Natural killer cell treated with Interleukin-12 subunit alpha and Interleukin-12 subunit beta and Interleukin-15 and Interleukin-18, amount 100 ng/mL, for 72 hours (primary cell): ENCODE measurements around the gene BTBD9. TPM values are rescaled to one million over a fixed set of nuclear protein-coding genes. Genes with fewer than 3 reads are reported as not detected.

Source experiments
- ATAC-seq, 2 donors: fragments of 150-1000 bp; cut with Tn5 transposase in 1 of 2; sonication (Bioruptor Pico), chemical (Tn5 transposase) in 1 of 2; 2 replicates each; pipeline ENCODE4 v1.10.0; 2021
- DNase-seq: peaks from one replicate; pipeline ENCODE4 v3.0.0; 2022; ENCODE audit warnings: low spot score
- H3K27ac Mint-ChIP-seq, 2 donors: 1 replicate in 1 of 2; 2 replicates in 1 of 2; pipeline ENCODE4 v1.8.0; 2022; ENCODE audit warnings: mixed read lengths in 2 of 2, mild to moderate bottlenecking in 1 of 2, moderate library complexity in 1 of 2
- H3K27me3 Mint-ChIP-seq, 2 donors: 1 replicate in 1 of 2; 2 replicates in 1 of 2; pipeline ENCODE4 v1.8.0; 2022; ENCODE audit warnings: mixed read lengths in 2 of 2
- H3K36me3 Mint-ChIP-seq: one replicate; pipeline ENCODE4 v1.8.0; 2022; ENCODE audit warnings: mixed read lengths
- H3K4me1 Mint-ChIP-seq, 2 donors: 1 replicate in 1 of 2; 2 replicates in 1 of 2; pipeline ENCODE4 v1.8.0; 2022; ENCODE audit warnings: low read depth in 2 of 2, mixed read lengths in 2 of 2, mild to moderate bottlenecking in 1 of 2
- H3K4me3 Mint-ChIP-seq: one replicate; pipeline ENCODE4 v1.8.0; 2022; ENCODE audit warnings: mixed read lengths
- H3K9me3 Mint-ChIP-seq: 2 replicates; pipeline ENCODE4 v1.8.0; 2022; ENCODE audit warnings: mixed read lengths
- total RNA-seq, 2 donors: library from RNA; stranded (reverse); gene quantifications; one replicate each; pipeline ENCODE4 v1.2.3, GENCODE V29; 2022

BTBD9 gene
- total RNA-seq, 2 donors from 2014 or later = 27.7 to 34.2 TPM

- Mint-ChIP-seq H3K36me3 (no peaks in the 10 kb centered on the region), H3K27me3 (no peaks in the 10 kb centered on the region), H3K4me1 (peaks cover 0 to 7% of the 10 kb centered on the region in 2 donors), H3K9me3 (no peaks in the 10 kb centered on the region), H3K4me3 (no peak overlapping the region), H3K27ac (no peak overlapping the region)
- ATAC-seq = no peak
- DNase-seq = no peak
These were observed 36.2 kb downstream of the BTBD9 start for GRCh38 chr6:38603496-38603895.

GRCh38 chr6:38599966-38600550, 39.7 kb downstream of the BTBD9 start:
- H3K9me3 Mint-ChIP-seq = no peaks in the 10 kb centered on the region
- H3K27me3 Mint-ChIP-seq = no peaks in the 10 kb centered on the region
- DNase-seq = no peak
- H3K27ac Mint-ChIP-seq = no peak overlapping the region
- no peak for ATAC-seq
- H3K36me3 Mint-ChIP-seq = no peaks in the 10 kb centered on the region
- peaks cover 0 to 10% of the 10 kb centered on the region in 2 donors for H3K4me1 Mint-ChIP-seq
- no peak overlapping the region for H3K4me3 Mint-ChIP-seq

GRCh38 chr6:38599261-38599660, 40.5 kb downstream of the BTBD9 start:
- Mint-ChIP-seq H3K9me3 (no peaks in the 10 kb centered on the region), H3K27me3 (no peaks in the 10 kb centered on the region), H3K27ac (no peak overlapping the region), H3K4me1 (peaks cover 0 to 10% of the 10 kb centered on the region in 2 donors), H3K4me3 (no peak overlapping the region), H3K36me3 (no peaks in the 10 kb centered on the region)
- DNase-seq (no peak), ATAC-seq (no peak)

GRCh38 chr6:38593998-38594665, 45.6 kb downstream of the BTBD9 start:
- no peaks in the 10 kb centered on the region for H3K27me3 Mint-ChIP-seq
- H3K4me1 Mint-ChIP-seq = peaks cover 0 to 3% of the 10 kb centered on the region in 2 donors
- H3K4me3 Mint-ChIP-seq = no peak overlapping the region
- DNase-seq (no peak), ATAC-seq (no peak)
- no peaks in the 10 kb centered on the region for H3K36me3 Mint-ChIP-seq
- no peak overlapping the region for H3K27ac Mint-ChIP-seq
- H3K9me3 Mint-ChIP-seq = no peaks in the 10 kb centered on the region

- no peaks in the 10 kb centered on the region for H3K27me3 Mint-ChIP-seq
- no peak overlapping the region for H3K27ac Mint-ChIP-seq
- ATAC-seq (no peak), DNase-seq (no peak)
- no peaks in the 10 kb centered on the region for H3K9me3 Mint-ChIP-seq
- H3K36me3 Mint-ChIP-seq = no peaks in the 10 kb centered on the region
- peaks cover 0 to 3% of the 10 kb centered on the region in 2 donors for H3K4me1 Mint-ChIP-seq
- H3K4me3 Mint-ChIP-seq = no peak overlapping the region
These were observed 46.3 kb downstream of the BTBD9 start for GRCh38 chr6:38593409-38593808.

GRCh38 chr6:38591439-38591838, 48.3 kb downstream of the BTBD9 start:
- DNase-seq = no peak
- no peaks in the 10 kb centered on the region for H3K36me3 Mint-ChIP-seq
- no peaks in the 10 kb centered on the region for H3K27me3 Mint-ChIP-seq
- H3K4me1 Mint-ChIP-seq = peaks cover 0 to 3% of the 10 kb centered on the region in 2 donors
- H3K4me3 Mint-ChIP-seq = no peak overlapping the region
- no peaks in the 10 kb centered on the region for H3K9me3 Mint-ChIP-seq
- H3K27ac Mint-ChIP-seq = no peak overlapping the region
- no peak for ATAC-seq

- no peak for ATAC-seq
- no peaks in the 10 kb centered on the region for H3K4me1 Mint-ChIP-seq
These were observed 50.4 kb downstream of the BTBD9 start for GRCh38 chr6:38589367-38589720.

GRCh38 chr6:38588631-38589366, 50.9 kb downstream of the BTBD9 start:
- Mint-ChIP-seq H3K4me3 (no peak overlapping the region), H3K36me3 (peaks cover 5% of the 10 kb centered on the region), H3K27ac (no peak overlapping the region), H3K4me1 (no peaks in the 10 kb centered on the region), H3K9me3 (no peaks in the 10 kb centered on the region), H3K27me3 (no peaks in the 10 kb centered on the region)
- ATAC-seq = peak in 1 of 2 donors; percentile 56
- DNase-seq = no peak

More at GRCh38 chr6:38589367-38589720, 50.4 kb downstream of the BTBD9 start:
- Mint-ChIP-seq H3K36me3 (peaks cover 5% of the 10 kb centered on the region), H3K27me3 (no peaks in the 10 kb centered on the region), H3K4me3 (no peak overlapping the region), H3K9me3 (no peaks in the 10 kb centered on the region), H3K27ac (no peak overlapping the region)
- no peak for DNase-seq

- Mint-ChIP-seq H3K27ac (no peak overlapping the region), H3K27me3 (no peaks in the 10 kb centered on the region), H3K9me3 (no peaks in the 10 kb centered on the region)
These were observed 51.9 kb downstream of the BTBD9 start for GRCh38 chr6:38587766-38588362.

GRCh38 chr6:38586992-38587391, 52.7 kb downstream of the BTBD9 start:
- ATAC-seq (no peak), DNase-seq (no peak)
- Mint-ChIP-seq H3K27ac (no peak overlapping the region), H3K4me3 (no peak overlapping the region), H3K36me3 (peaks cover 5% of the 10 kb centered on the region), H3K4me1 (no peaks in the 10 kb centered on the region), H3K9me3 (no peaks in the 10 kb centered on the region), H3K27me3 (no peaks in the 10 kb centered on the region)

More at GRCh38 chr6:38587766-38588362, 51.9 kb downstream of the BTBD9 start:
- H3K4me1 Mint-ChIP-seq = no peaks in the 10 kb centered on the region
- ATAC-seq = no peak
- H3K4me3 Mint-ChIP-seq = no peak overlapping the region
- peaks cover 5% of the 10 kb centered on the region for H3K36me3 Mint-ChIP-seq
- no peak for DNase-seq

GRCh38 chr6:38584731-38585130, 55.0 kb downstream of the BTBD9 start:
- H3K36me3 Mint-ChIP-seq = peaks cover 5% of the 10 kb centered on the region

GRCh38 chr6:38583523-38583922, 56.2 kb downstream of the BTBD9 start:
- Mint-ChIP-seq H3K4me3 (no peak overlapping the region), H3K27ac (no peak overlapping the region), H3K4me1 (peaks cover 0 to 2% of the 10 kb centered on the region in 2 donors), H3K9me3 (no peaks in the 10 kb centered on the region), H3K36me3 (peaks cover 5% of the 10 kb centered on the region), H3K27me3 (no peaks in the 10 kb centered on the region)
- ATAC-seq (no peak), DNase-seq (no peak)

More at GRCh38 chr6:38584731-38585130, 55.0 kb downstream of the BTBD9 start:
- Mint-ChIP-seq H3K27ac (no peak overlapping the region), H3K27me3 (no peaks in the 10 kb centered on the region), H3K4me1 (no peaks in the 10 kb centered on the region), H3K9me3 (no peaks in the 10 kb centered on the region), H3K4me3 (no peak overlapping the region)
- DNase-seq (no peak), ATAC-seq (no peak)

- H3K4me3 Mint-ChIP-seq = no peak overlapping the region
- DNase-seq (no peak), ATAC-seq (no peak)
- no peaks in the 10 kb centered on the region for H3K27me3 Mint-ChIP-seq
- peaks cover 0 to 2% of the 10 kb centered on the region in 2 donors for H3K4me1 Mint-ChIP-seq
- no peaks in the 10 kb centered on the region for H3K9me3 Mint-ChIP-seq
- H3K36me3 Mint-ChIP-seq = peaks cover 5% of the 10 kb centered on the region
- no peak overlapping the region for H3K27ac Mint-ChIP-seq
These were observed 59.7 kb downstream of the BTBD9 start for GRCh38 chr6:38580030-38580429.
